ENCODE results near the gene DUSP5. TPM values are rescaled to one million over a fixed set of nuclear protein-coding genes. Genes with fewer than 3 reads are reported as not detected.

Gene DUSP5
- total and polyA plus RNA-seq, 4 donors: 2.0 to 8.9 (median 8.0) TPM

- TF ChIP-seq RXRA (IDR thresholded peaks at IDR 0.05) (no peak), NR2F2 (IDR thresholded peaks at IDR 0.05) (no peak), TAF1 (conservative IDR thresholded peaks at IDR 0.05) (no peak), RAD21 (IDR thresholded peaks at IDR 0.05) (no peak), FOXA1 (IDR thresholded peaks at IDR 0.05) (no peak), MAX (IDR thresholded peaks at IDR 0.05) (no peak), ZBTB33 (IDR thresholded peaks at IDR 0.05) (no peak), SP1 (IDR thresholded peaks at IDR 0.05) (no peak), YY1 (IDR thresholded peaks at IDR 0.05) (no peak), ATF3 (IDR thresholded peaks at IDR 0.05) (no peak), EGR1 (IDR thresholded peaks at IDR 0.05; ENCODE audit: low read depth in 2 of 2) (no peak), CTCF (IDR thresholded peaks at IDR 0.05; ENCODE audit: low read depth, low read length, missing input control) (no peak), JUND (IDR thresholded peaks at IDR 0.05) (no peak), GABPA (IDR thresholded peaks at IDR 0.05 in 1 of 2, conservative IDR thresholded peaks at IDR 0.05 in 1 of 2) (no peak), REST (IDR thresholded peaks at IDR 0.05) (no peak), HNF4A (conservative IDR thresholded peaks at IDR 0.05) (no peak), HNF4G (IDR thresholded peaks at IDR 0.05) (no peak)
- WGBS: 82% methylated on average over 11 of the region's 11 CpGs
- Histone ChIP-seq H3K9me3 (ENCODE audit: control insufficient read depth in 4 of 4, low read length in 3 of 4) (no peaks in the 10 kb centered on the region), H3K27me3 (ENCODE audit: control insufficient read depth in 4 of 4, insufficient read depth in 4 of 4, low read length in 3 of 4) (no peaks in the 10 kb centered on the region), H3K4me3 (ENCODE audit: low read depth in 1 of 3, low read length in 3 of 3) (no peak overlapping the region), H3K4me1 (ENCODE audit: control insufficient read depth in 4 of 4, insufficient read depth in 4 of 4, low read length in 3 of 4) (no peaks in the 10 kb centered on the region), H3K27ac (ENCODE audit: low read depth in 1 of 2, low read length in 2 of 2) (no peak overlapping the region), H3K9ac (ENCODE audit: low read depth in 1 of 2, low read length in 2 of 2) (no peak overlapping the region), H3K36me3 (ENCODE audit: control insufficient read depth in 4 of 4, insufficient read depth in 3 of 4, low read depth in 1 of 4, low read length in 3 of 4) (no peaks in the 10 kb centered on the region)
- DNase-seq (ENCODE audit: low spot score): no peak
These were observed 10.9 kb upstream of the DUSP5 start for GRCh38 chr10:110486680-110487410.

All from liver (tissue), 9 donors.